BJ (cell line): ENCODE measurements around the gene OR5H15. TPM values are rescaled to one million over a fixed set of nuclear protein-coding genes. Genes with fewer than 3 reads are reported as not detected.
"Not testable (repeated sequence)": the region's sequence is repeated elsewhere in the genome, so short reads cannot be mapped to it uniquely, and the experiment has no call there.

Experiments
- CTCF ChIA-PET: fragments of 350-600 bp; formaldehyde crosslinking; extraction: SDS; loops from one replicate; lab custom pipeline; 2021; ENCODE audit warnings: antibody characterized with exemption, inconsistent platforms; lab: Yijun Ruan, JAX
- POLR2A ChIA-PET: fragments of 300-600 bp; sonication (Branson Sonifier 250); formaldehyde crosslinking; extraction: SDS; loops from one replicate; lab custom pipeline; 2021; ENCODE audit warnings: antibody characterized with exemption; lab: Charles Lee
- DNase-seq: peaks from one replicate; pipeline ENCODE4 v3.0.0-alpha.2; 2011; ENCODE audit warnings: low read depth
- H3K27me3 ChIP-seq: 2 replicates; pipeline ENCODE4 v1.6.0; 2011; ENCODE audit warnings: low read length; ENCODE audit not compliant: control insufficient read depth, insufficient read depth
- H3K36me3 ChIP-seq: 2 replicates; pipeline ENCODE4 v1.5.1; 2011; ENCODE audit warnings: low read length; ENCODE audit not compliant: control insufficient read depth, insufficient read depth
- H3K4me3 ChIP-seq: 2 replicates; pipeline ENCODE4 v1.5.1; 2011; ENCODE audit warnings: low read depth, mild to moderate bottlenecking, control low read depth, low read length
- CTCF ChIP-seq: IDR thresholded peaks from 2 replicates; pipeline ENCODE4 v1.5.1; 2011; ENCODE audit warnings: low read depth, mild to moderate bottlenecking, control low read depth, inconsistent platforms, low read length, moderate library complexity; ENCODE audit not compliant: insufficient read depth
- polyA minus RNA-seq: library from RNA; depleted of rRNA, polyadenylated mRNA; stranded (reverse); fragments of >200 nt; gene quantifications from 2 replicates; pipeline ENCODE4 v1.2.3, GENCODE V29; 2011; rRNA and poly(A)+ RNA removed
- polyA plus RNA-seq: library from polyadenylated mRNA; depleted of rRNA; stranded (reverse); fragments of >200 nt; gene quantifications from 2 replicates; pipeline ENCODE4 v1.2.3, GENCODE V29; 2011; rRNA removed

The OR5H15 gene
- not detected in 2 replicates for polyA plus RNA-seq
- not detected in 2 replicates for polyA minus RNA-seq

GRCh38 chr3:98166396-98166795 lies at the start of gene OR5H15:
OR5H15 (plus strand) TSS chr3:98166696; CDS start chr3:98168700, 2,004 bp downstream.
- Histone ChIP-seq H3K4me3 (no peak within 1 kb of the TSS), H3K36me3 (no peaks in the 10 kb centered on the region), H3K27me3 (no peaks in the 10 kb centered on the region)
- ChIA-PET CTCF (no interaction called here), POLR2A (no interaction called here)
- DNase-seq: no peak
- TF ChIP-seq CTCF: no peak

- H3K4me3 ChIP-seq: no peak within 1 kb of the TSS
- ChIA-PET CTCF (no interaction called here), POLR2A (no interaction called here)
- TF ChIP-seq CTCF: no peak
- no peaks in the 10 kb centered on the region for H3K27me3 ChIP-seq
- DNase-seq: no peak
- H3K36me3 ChIP-seq: no peaks in the 10 kb centered on the region
Measured at GRCh38 chr3:98130421-98130820, 36.1 kb upstream of the OR5H15 start, which contains the start of gene OR5H1. OR5H1 (plus strand) TSS chr3:98130721; CDS start chr3:98132698, 1,977 bp downstream.

GRCh38 chr3:98136631-98137030 lies 29.9 kb upstream of the OR5H15 start:
- no peaks in the 10 kb centered on the region for H3K36me3 ChIP-seq
- TF ChIP-seq CTCF: no peak
- DNase-seq: no peak
- ChIA-PET POLR2A (no interaction called here), CTCF (interaction anchor here (1.1 kb wide), 1 partner anchor 10 kb away, joined by 3 read pairs; no protein-coding TSS in a partner anchor)
- no peaks in the 10 kb centered on the region for H3K27me3 ChIP-seq
- H3K4me3 ChIP-seq: no peak overlapping the region

GRCh38 chr3:98137826-98138557 lies 28.5 kb upstream of the OR5H15 start:
- H3K4me3 ChIP-seq, DNase-seq, H3K27me3 ChIP-seq, POLR2A ChIA-PET, H3K36me3 ChIP-seq, CTCF ChIA-PET: not testable (repeated sequence)

- H3K27me3 ChIP-seq: no peaks in the 10 kb centered on the region
- CTCF ChIA-PET: no interaction called here
- no peaks in the 10 kb centered on the region for H3K36me3 ChIP-seq
- POLR2A ChIA-PET: no interaction called here
- no peak for TF ChIP-seq CTCF
- DNase-seq: no peak
- no peak overlapping the region for H3K4me3 ChIP-seq
Measured at GRCh38 chr3:98140531-98140930, 26.0 kb upstream of the OR5H15 start.
